Measurements from ENCODE around the gene APCDD1. TPM values are rescaled to one million over a fixed set of nuclear protein-coding genes. Genes with fewer than 3 reads are reported as not detected.

Gene APCDD1
- total and polyA plus RNA-seq, 2 of the 8 experiments (the other 6 are each of a cell fraction or from before 2014, with no cell fraction given) = 2.6 to 3.6 TPM

GRCh38 chr18:10487154-10487553 lies 32.7 kb downstream of the APCDD1 start:
- no peak overlapping the region for H4K91ac ChIP-seq (replicated peaks; ENCODE audit: insufficient read length, low read length)
- H2AFZ ChIP-seq (ENCODE audit: low read length) = no peak overlapping the region
- no peaks in the 10 kb centered on the region for H3K23me2 ChIP-seq (ENCODE audit: low read depth, low read length)
- H3K9me3 ChIP-seq (ENCODE audit: insufficient read depth in 2 of 2, low read depth in 1 of 2, low read length in 1 of 2) = no peaks in the 10 kb centered on the region
- H3K9ac ChIP-seq (replicated peaks in 1 of 4; ENCODE audit: extremely low read depth in 1 of 4, low read depth in 3 of 4, low read length in 3 of 4) = no peak overlapping the region
- H3K4ac ChIP-seq (replicated peaks; ENCODE audit: insufficient read length, low read depth, low read length) = no peak overlapping the region
- DNase-seq (ENCODE audit: low read depth in 1 of 2, low spot score in 2 of 2) (no peak), FAIRE-seq (no peak)
- no peak overlapping the region for H4K5ac ChIP-seq (ENCODE audit: insufficient read length, low read depth, low read length)
- POLR2A ChIA-PET (ENCODE audit: partially characterized antibody) = interaction anchor here (0.6 kb wide), 1 partner anchor 31 kb away, joined by 3 read pairs; no protein-coding TSS in a partner anchor
- no peaks in the 10 kb centered on the region for H3K79me1 ChIP-seq (ENCODE audit: low read depth, low read length)
- no peaks in the 10 kb centered on the region for H4K20me1 ChIP-seq (replicated peaks in 1 of 2; ENCODE audit: control insufficient read depth in 1 of 2, insufficient read depth in 2 of 2, low read length in 2 of 2)
- no peak overlapping the region for H3K56ac ChIP-seq (replicated peaks; ENCODE audit: insufficient read length, low read depth, low read length)
- H3K27ac ChIP-seq (ENCODE audit: low read depth, low read length) = no peak overlapping the region
- H3K14ac ChIP-seq (ENCODE audit: insufficient read length) = no peak overlapping the region
- H3K23ac ChIP-seq (ENCODE audit: insufficient read length) = no peak overlapping the region
- H2AK5ac ChIP-seq (ENCODE audit: low read depth, low read length) = no peak overlapping the region
- H3K4me1 ChIP-seq (replicated peaks in 1 of 4; ENCODE audit: control insufficient read depth in 3 of 4, insufficient read depth in 4 of 4, low read length in 3 of 4) = peaks cover 0 to 2% (median 0%) of the 10 kb centered on the region in 4 experiments; a peak in 2 of 7 replicates
- H2BK20ac ChIP-seq (ENCODE audit: low read length) = no peak overlapping the region
- TF ChIP-seq CHD1 (IDR thresholded peaks at IDR 0.05; ENCODE audit: low read depth, low read length) (no peak), SUZ12 (IDR thresholded peaks at IDR 0.05; ENCODE audit: low read length) (no peak), KDM4A (IDR thresholded peaks at IDR 0.05; ENCODE audit: low read depth, low read length, severe bottlenecking) (no peak), NRF1 (IDR thresholded peaks at IDR 0.05; ENCODE audit: low read depth, low read length) (no peak), SIX5 (IDR thresholded peaks at IDR 0.05; ENCODE audit: low read depth, low read length) (no peak), CBX5 (IDR thresholded peaks at IDR 0.05; ENCODE audit: low read depth, low read length) (no peak), PHF8 (conservative IDR thresholded peaks at IDR 0.05; ENCODE audit: low read depth, low read length) (no peak), POU5F1 (IDR thresholded peaks at IDR 0.05; ENCODE audit: low read depth, low read length) (no peak), KDM5A (IDR thresholded peaks at IDR 0.05; ENCODE audit: low read length) (no peak), TAF1 (IDR thresholded peaks at IDR 0.05; ENCODE audit: low read depth, low read length) (no peak), BACH1 (IDR thresholded peaks at IDR 0.05; ENCODE audit: low read length) (no peak), ASH2L (IDR thresholded peaks at IDR 0.05; ENCODE audit: low read length) (no peak), RXRA (IDR thresholded peaks at IDR 0.05; ENCODE audit: insufficient read depth, low read depth, low read length) (no peak), CREB1 (IDR thresholded peaks at IDR 0.05) (no peak), CTBP2 (IDR thresholded peaks at IDR 0.05; ENCODE audit: borderline replicate concordance, insufficient read depth, insufficient read length, low read length) (no peak)
- no peaks in the 10 kb centered on the region for H3K27me3 ChIP-seq (replicated peaks in 1 of 4; ENCODE audit: control insufficient read depth in 3 of 4, extremely low read depth in 1 of 4, insufficient read depth in 3 of 4, low read length in 3 of 4)
- no peaks in the 10 kb centered on the region for H3K36me3 ChIP-seq (ENCODE audit: control insufficient read depth in 2 of 4, insufficient read depth in 4 of 4, low read length in 3 of 4)
- 92% methylated on average over 6 of the region's 6 CpGs; no CpG with 5 or more reads in 1 of the 2 experiments for WGBS, 2 experiments (ENCODE audit: extremely low coverage in 1 of 2, insufficient coverage in 1 of 2, insufficient read length in 1 of 2, insufficient replicate concordance in 2 of 2, low coverage in 1 of 2, low lambda C conversion rate in 2 of 2, missing lambda C conversion rate in 1 of 2)
- H3K4me2 ChIP-seq (ENCODE audit: insufficient read depth in 1 of 2, low read depth in 2 of 2, low read length in 2 of 2) = no peak overlapping the region
- no peak overlapping the region for H3K18ac ChIP-seq (ENCODE audit: extremely low read depth, low read length)
- H3K4me3 ChIP-seq (ENCODE audit: extremely low read depth in 1 of 4, insufficient read depth in 2 of 4, low read depth in 3 of 4, low read length in 4 of 4) = no peak overlapping the region
- no peaks in the 10 kb centered on the region for H3K79me2 ChIP-seq (ENCODE audit: control insufficient read depth in 1 of 2, insufficient read depth in 2 of 2, low read length in 2 of 2)
- no peak overlapping the region for H2BK5ac ChIP-seq (ENCODE audit: low read depth, low read length)
- no peak overlapping the region for H2BK15ac ChIP-seq (ENCODE audit: low read length)
- no peak overlapping the region for H4K8ac ChIP-seq (ENCODE audit: extremely low read depth, insufficient read depth, low read length)
- H2BK12ac ChIP-seq (ENCODE audit: low read depth, low read length) = no peak overlapping the region
- CTCF ChIA-PET (ENCODE audit: partially characterized antibody) = interaction anchor here (1.6 kb wide), 1 partner anchor 31 kb away, joined by 3 read pairs; no protein-coding TSS in a partner anchor
- H2BK120ac ChIP-seq (replicated peaks; ENCODE audit: low read depth, low read length) = no peak overlapping the region

Measured in H1 (cell line).